Measurements from ENCODE around the gene TIFAB. TPM values are rescaled to one million over a fixed set of nuclear protein-coding genes. Genes with fewer than 3 reads are reported as not detected.

Gene TIFAB
- total RNA-seq, 1 donor from 2014 or later, result not detected

DNA sequence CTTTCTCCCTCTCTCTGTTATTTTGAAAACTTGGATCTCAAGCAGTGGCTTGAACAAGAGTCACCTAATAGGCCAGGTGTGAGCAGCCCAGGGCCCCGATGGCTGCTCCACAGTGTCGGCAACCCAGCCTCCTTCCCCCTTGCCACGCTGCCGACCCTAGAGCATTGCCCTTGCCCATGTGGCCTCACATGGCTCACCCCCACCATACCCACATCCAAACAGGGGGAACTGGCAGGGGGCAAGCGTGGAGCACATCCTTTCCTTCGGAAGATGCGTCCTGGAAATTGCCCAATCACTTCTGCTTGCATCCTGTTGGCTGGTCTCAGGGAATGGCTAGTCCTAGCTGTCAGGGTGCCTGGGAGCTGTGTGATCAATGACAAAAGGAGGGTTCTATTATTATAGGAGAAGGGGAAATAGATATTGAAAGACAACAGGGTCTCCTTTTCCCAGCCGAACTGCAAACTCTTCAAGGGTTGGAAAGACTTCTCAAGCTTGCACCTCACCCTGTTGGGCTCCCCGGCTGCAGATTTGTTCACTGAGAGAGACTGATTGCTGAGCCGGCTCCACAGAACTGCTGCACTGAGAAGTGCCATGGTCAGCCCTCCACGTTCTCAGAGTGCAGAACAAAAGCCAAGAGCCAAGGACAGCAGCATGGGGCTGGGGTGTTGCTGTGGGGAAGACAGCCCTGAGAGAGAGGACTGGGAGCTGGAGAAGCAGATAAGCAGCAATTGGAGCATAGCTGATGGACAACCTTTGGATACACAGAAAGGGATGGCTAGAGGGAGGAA is 8.3 kb upstream of the TIFAB start:
- Mint-ChIP-seq H3K4me3 (ENCODE audit: unreplicated experiment) (no peak overlapping the region), H3K36me3 (ENCODE audit: low read depth, unreplicated experiment) (no peaks in the 10 kb centered on the region), H3K27ac (ENCODE audit: unreplicated experiment) (no peak overlapping the region), H3K4me1 (ENCODE audit: unreplicated experiment) (peaks cover 10% of the 10 kb centered on the region), H3K27me3 (ENCODE audit: unreplicated experiment) (peaks cover 13% of the 10 kb centered on the region), H3K9me3 (ENCODE audit: unreplicated experiment) (no peaks in the 10 kb centered on the region)
- no peak for DNase-seq (ENCODE audit: low spot score)
- TF ChIP-seq, protein P1, sequence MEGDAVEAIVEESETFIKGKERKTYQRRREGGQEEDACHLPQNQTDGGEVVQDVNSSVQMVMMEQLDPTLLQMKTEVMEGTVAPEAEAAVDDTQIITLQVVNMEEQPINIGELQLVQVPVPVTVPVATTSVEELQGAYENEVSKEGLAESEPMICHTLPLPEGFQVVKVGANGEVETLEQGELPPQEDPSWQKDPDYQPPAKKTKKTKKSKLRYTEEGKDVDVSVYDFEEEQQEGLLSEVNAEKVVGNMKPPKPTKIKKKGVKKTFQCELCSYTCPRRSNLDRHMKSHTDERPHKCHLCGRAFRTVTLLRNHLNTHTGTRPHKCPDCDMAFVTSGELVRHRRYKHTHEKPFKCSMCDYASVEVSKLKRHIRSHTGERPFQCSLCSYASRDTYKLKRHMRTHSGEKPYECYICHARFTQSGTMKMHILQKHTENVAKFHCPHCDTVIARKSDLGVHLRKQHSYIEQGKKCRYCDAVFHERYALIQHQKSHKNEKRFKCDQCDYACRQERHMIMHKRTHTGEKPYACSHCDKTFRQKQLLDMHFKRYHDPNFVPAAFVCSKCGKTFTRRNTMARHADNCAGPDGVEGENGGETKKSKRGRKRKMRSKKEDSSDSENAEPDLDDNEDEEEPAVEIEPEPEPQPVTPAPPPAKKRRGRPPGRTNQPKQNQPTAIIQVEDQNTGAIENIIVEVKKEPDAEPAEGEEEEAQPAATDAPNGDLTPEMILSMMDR (IDR thresholded peaks at IDR 0.05; ENCODE audit: unreplicated experiment), result no peak

DNA sequence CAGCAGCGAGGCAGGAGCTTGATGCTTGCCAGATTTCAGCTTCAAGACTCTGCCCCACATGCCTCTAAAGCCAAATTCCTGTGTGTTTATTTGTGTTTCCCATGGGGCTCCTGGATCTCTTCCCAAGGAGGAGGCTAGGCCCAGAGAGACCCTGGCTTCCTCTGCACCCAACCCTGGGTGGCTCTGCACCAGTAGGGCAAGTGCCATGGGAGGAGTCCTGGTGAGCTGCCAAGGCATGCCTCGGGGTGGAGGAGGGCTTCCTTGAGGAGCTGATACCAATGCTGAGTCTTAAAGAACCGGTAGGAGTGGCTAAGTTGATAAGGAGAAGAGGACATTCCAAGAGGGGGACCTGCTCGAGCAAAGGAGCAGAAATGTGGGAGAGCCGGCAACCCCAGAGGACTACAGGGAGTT is 6.8 kb upstream of the TIFAB start:
- DNase-seq (ENCODE audit: low spot score), result no peak
- Mint-ChIP-seq H3K9me3 (ENCODE audit: unreplicated experiment) (no peaks in the 10 kb centered on the region), H3K4me3 (ENCODE audit: unreplicated experiment) (no peak overlapping the region), H3K36me3 (ENCODE audit: low read depth, unreplicated experiment) (no peaks in the 10 kb centered on the region), H3K27ac (ENCODE audit: unreplicated experiment) (no peak overlapping the region), H3K4me1 (ENCODE audit: unreplicated experiment) (peaks cover 8% of the 10 kb centered on the region), H3K27me3 (ENCODE audit: unreplicated experiment) (peaks cover 7% of the 10 kb centered on the region)
- TF ChIP-seq, protein P1 (IDR thresholded peaks at IDR 0.05; ENCODE audit: unreplicated experiment), result no peak

DNA sequence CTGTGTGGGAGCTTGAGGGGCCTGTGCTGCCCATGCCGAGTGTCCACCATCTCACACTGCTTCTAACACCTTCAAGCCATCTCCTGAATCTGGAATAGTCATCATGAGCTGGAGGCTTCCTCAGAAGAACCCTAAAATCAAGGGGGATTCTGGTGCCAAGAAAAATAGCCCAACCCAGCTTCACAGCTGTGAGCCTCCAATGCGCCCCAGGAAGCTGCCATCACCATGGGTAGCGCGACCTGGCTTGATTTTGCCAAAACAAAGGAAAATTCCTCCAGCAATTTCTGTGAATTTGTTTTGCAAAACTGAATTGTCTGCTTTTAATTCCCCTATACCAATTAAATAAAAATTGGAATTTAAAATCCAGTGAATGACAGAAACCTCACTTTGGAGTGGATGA is 6.2 kb upstream of the TIFAB start:
- H3K27me3 Mint-ChIP-seq (ENCODE audit: unreplicated experiment), result peaks cover 3% of the 10 kb centered on the region
- H3K36me3 Mint-ChIP-seq (ENCODE audit: low read depth, unreplicated experiment), result no peaks in the 10 kb centered on the region
- no peak overlapping the region for H3K4me3 Mint-ChIP-seq (ENCODE audit: unreplicated experiment)
- DNase-seq (ENCODE audit: low spot score), result no peak
- H3K9me3 Mint-ChIP-seq (ENCODE audit: unreplicated experiment), result no peaks in the 10 kb centered on the region
- H3K4me1 Mint-ChIP-seq (ENCODE audit: unreplicated experiment), result peaks cover 6% of the 10 kb centered on the region
- no peak overlapping the region for H3K27ac Mint-ChIP-seq (ENCODE audit: unreplicated experiment)
- TF ChIP-seq, protein P1 (IDR thresholded peaks at IDR 0.05; ENCODE audit: unreplicated experiment), result no peak

DNA sequence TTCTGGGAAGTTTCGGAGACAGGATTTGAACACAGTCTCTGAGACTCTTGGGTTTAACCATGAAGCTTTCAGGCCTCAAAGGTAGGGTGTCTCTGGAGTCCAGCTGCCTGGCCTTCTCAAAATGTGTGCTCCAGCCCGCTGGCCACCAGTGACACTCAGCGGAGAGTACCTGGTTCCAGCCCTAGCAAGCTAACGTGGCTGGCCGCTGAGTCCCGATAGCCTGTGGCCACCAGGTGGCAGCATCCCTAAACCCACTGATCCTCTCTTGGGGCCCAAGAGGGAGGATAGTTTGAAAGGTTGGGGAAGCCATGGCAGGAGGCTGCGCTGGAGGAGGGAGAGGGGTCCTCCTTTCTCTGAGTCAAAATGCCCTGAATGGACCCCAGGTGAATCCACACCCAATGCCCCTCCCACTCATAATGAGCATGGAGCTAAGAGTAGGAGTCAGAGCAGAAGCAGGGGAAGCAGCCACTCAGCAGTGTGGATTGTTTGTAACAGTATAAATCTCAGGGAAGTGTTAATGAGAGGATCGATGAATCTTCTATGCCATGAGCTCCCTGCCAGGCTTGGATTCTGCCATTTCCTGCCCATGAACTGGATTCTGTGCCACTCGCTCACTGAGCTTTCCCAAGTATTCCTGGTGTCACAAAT is 5.4 kb upstream of the TIFAB start:
- no peaks in the 10 kb centered on the region for H3K9me3 Mint-ChIP-seq (ENCODE audit: unreplicated experiment)
- peak; percentile 81 for DNase-seq (ENCODE audit: low spot score)
- peaks cover 3% of the 10 kb centered on the region for H3K27me3 Mint-ChIP-seq (ENCODE audit: unreplicated experiment)
- H3K36me3 Mint-ChIP-seq (ENCODE audit: low read depth, unreplicated experiment), result no peaks in the 10 kb centered on the region
- no peak overlapping the region for H3K4me3 Mint-ChIP-seq (ENCODE audit: unreplicated experiment)
- H3K4me1 Mint-ChIP-seq (ENCODE audit: unreplicated experiment), result peaks cover 5% of the 10 kb centered on the region
- TF ChIP-seq, protein P1 (IDR thresholded peaks at IDR 0.05; ENCODE audit: unreplicated experiment), result peak; percentile 80
- H3K27ac Mint-ChIP-seq (ENCODE audit: unreplicated experiment), result no peak overlapping the region

Measured in endothelial cell (in vitro differentiated cells).